ENCODE data around the gene NIM1K. TPM values are rescaled to one million over a fixed set of nuclear protein-coding genes. Genes with fewer than 3 reads are reported as not detected.

The NIM1K gene
- total and polyA plus RNA-seq, 2 donors (not counting 3 experiments of a cell fraction or from before 2014, with no cell fraction given): 0.04 to 0.49 TPM

DNA sequence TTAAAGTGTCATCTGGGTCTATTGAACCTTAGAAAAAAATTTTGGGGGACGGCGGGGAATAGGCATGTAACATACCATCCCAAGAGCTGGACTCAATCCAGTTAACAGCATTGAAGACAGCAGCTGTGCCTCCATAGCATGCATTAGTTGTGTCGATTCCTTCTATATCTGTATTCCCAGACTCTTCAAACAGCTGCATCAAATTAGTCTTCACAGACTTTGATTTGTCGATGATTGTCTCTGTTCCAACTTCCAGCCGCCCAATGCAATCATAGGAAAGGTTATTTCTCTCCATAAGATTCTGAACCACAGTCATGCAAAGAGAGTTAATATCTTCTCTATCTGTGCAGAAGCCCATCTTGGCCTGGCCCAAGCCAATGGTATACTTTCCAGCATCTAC is 106.4 kb downstream of the NIM1K start:
- ChIA-PET CTCF (interaction anchor here (1.7 kb wide), 1 partner anchor 13 kb away, joined by 5 read pairs; no protein-coding TSS in a partner anchor), POLR2A (no interaction called here)
- H4K20me1 ChIP-seq (replicated peaks; ENCODE audit: control insufficient read depth, extremely low read depth, insufficient read depth, low read length): peaks cover 9% of the 10 kb centered on the region
- H3K9me1 ChIP-seq (replicated peaks; ENCODE audit: control insufficient read depth, extremely low read depth, insufficient read depth, low read length): no peaks in the 10 kb centered on the region
- peaks cover 59% of the 10 kb centered on the region for H3K79me2 ChIP-seq (ENCODE audit: control insufficient read depth, insufficient read depth, low read length)
- TSS peak; percentile 18 for BruUV-seq (replicated peaks)
- no peaks in the 10 kb centered on the region for H3K9me3 ChIP-seq (replicated peaks; ENCODE audit: control insufficient read depth, insufficient read depth, low read length)
- no peak overlapping the region for H2AFZ ChIP-seq (ENCODE audit: low read depth, low read length)
- H3K4me3 ChIP-seq (replicated peaks in 1 of 3; ENCODE audit: insufficient read depth in 1 of 3, low read depth in 1 of 3, low read length in 3 of 3): no peak overlapping the region
- no peak overlapping the region for H3K9ac ChIP-seq (replicated peaks; ENCODE audit: extremely low read depth, insufficient read depth, low read length)
- TF ChIP-seq MYC (IDR thresholded peaks at IDR 0.05; ENCODE audit: low read depth, low read length) (no peak), JUN (IDR thresholded peaks at IDR 0.05; ENCODE audit: borderline replicate concordance, insufficient read depth, insufficient read length, low read depth) (no peak), POLR2A (IDR thresholded peaks at IDR 0.05; ENCODE audit: low read depth, low read length) (no peak), EZH2 (IDR thresholded peaks at IDR 0.05; ENCODE audit: borderline replicate concordance, low read depth, low read length, severe bottlenecking) (no peak), FOS (IDR thresholded peaks at IDR 0.05; ENCODE audit: borderline replicate concordance, insufficient read depth, low read length) (no peak), POLR2AphosphoS5 (IDR thresholded peaks at IDR 0.05; ENCODE audit: insufficient read depth, low read depth, low read length) (no peak), GATA2 (IDR thresholded peaks at IDR 0.05; ENCODE audit: insufficient read depth, insufficient read length, low read depth, low read length) (no peak)
- TF ChIP-seq, protein P1, sequence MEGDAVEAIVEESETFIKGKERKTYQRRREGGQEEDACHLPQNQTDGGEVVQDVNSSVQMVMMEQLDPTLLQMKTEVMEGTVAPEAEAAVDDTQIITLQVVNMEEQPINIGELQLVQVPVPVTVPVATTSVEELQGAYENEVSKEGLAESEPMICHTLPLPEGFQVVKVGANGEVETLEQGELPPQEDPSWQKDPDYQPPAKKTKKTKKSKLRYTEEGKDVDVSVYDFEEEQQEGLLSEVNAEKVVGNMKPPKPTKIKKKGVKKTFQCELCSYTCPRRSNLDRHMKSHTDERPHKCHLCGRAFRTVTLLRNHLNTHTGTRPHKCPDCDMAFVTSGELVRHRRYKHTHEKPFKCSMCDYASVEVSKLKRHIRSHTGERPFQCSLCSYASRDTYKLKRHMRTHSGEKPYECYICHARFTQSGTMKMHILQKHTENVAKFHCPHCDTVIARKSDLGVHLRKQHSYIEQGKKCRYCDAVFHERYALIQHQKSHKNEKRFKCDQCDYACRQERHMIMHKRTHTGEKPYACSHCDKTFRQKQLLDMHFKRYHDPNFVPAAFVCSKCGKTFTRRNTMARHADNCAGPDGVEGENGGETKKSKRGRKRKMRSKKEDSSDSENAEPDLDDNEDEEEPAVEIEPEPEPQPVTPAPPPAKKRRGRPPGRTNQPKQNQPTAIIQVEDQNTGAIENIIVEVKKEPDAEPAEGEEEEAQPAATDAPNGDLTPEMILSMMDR (IDR thresholded peaks at IDR 0.05; ENCODE audit: extremely low read depth in 1 of 2, insufficient read depth in 1 of 2, low read depth in 1 of 2, low read length in 2 of 2): no peak
- TF ChIP-seq, protein P2, sequence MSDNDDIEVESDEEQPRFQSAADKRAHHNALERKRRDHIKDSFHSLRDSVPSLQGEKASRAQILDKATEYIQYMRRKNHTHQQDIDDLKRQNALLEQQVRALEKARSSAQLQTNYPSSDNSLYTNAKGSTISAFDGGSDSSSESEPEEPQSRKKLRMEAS (IDR thresholded peaks at IDR 0.05; ENCODE audit: insufficient read depth, insufficient read length): no peak
- intact Hi-C loops (cut with micrococcal nuclease) (no loop called here), dilution Hi-C loops (cut with MboI; ENCODE audit: extremely low pct_ligation_motif_present, low sequenced_read_pairs) (no loop called here)
- no peak for DNase-seq (ENCODE audit: low read depth, low spot score)
- no peaks in the 10 kb centered on the region for H3K27me3 ChIP-seq (ENCODE audit: control insufficient read depth in 2 of 2, insufficient read depth in 2 of 2, low read length in 2 of 2)
- H3K36me3 ChIP-seq (ENCODE audit: control insufficient read depth in 2 of 2, extremely low read depth in 1 of 2, insufficient read depth in 2 of 2, low read length in 2 of 2): peaks cover 12 to 41% of the 10 kb centered on the region in 2 experiments
- no peak overlapping the region for H3K27ac ChIP-seq (ENCODE audit: insufficient read depth, low read depth, low read length)
- H3K4me2 ChIP-seq (ENCODE audit: insufficient read depth, low read length): no peak overlapping the region
- no peak for FAIRE-seq
- H3K4me1 ChIP-seq (ENCODE audit: control insufficient read depth, extremely low read depth, insufficient read depth, low read length): no peaks in the 10 kb centered on the region
